ENCODE results near the gene DDC. TPM values are rescaled to one million over a fixed set of nuclear protein-coding genes. Genes with fewer than 3 reads are reported as not detected.
A peak's percentile ranks its signal among the peaks of the same experiment; 100 is the strongest.
"Not testable (repeated sequence)": the region's sequence is repeated elsewhere in the genome, so short reads cannot be mapped to it uniquely, and the experiment has no call there.

DDC gene
- total RNA-seq, 4 donors from 2014 or later: not detected

DNA sequence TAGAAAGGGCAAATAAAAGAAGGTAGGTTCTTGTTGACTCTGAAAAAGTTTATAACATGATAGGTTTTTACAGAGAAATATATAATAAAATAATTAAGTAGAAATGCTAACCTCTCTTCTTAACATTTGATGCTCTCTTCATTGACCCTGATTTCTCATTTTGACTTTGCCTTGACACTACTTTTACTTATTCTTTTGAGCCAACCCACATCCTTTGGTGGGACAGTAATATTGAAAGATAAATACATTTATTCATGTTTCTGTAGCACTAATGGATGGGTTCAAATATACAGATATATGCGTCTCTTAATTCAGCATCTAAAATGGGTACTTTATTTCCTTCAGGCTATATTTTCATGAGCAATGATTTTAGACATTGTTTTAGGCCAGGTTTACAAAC lies 34.4 kb downstream of the DDC start:
- Histone ChIP-seq H3K27me3 (peaks cover 0 to 18% (median 0%) of the 10 kb centered on the region in 4 donors), H3K9me3 (no peaks in the 10 kb centered on the region), H3K27ac (replicated peaks in 1 of 4) (no peak overlapping the region), H3K4me3 (no peak overlapping the region), H3K36me3 (no peaks in the 10 kb centered on the region), H3K4me1 (peaks cover 0 to 8% (median 2%) of the 10 kb centered on the region in 4 donors)
- TF ChIP-seq EP300 (IDR thresholded peaks at IDR 0.05) (no peak), POLR2AphosphoS5 (IDR thresholded peaks at IDR 0.05) (no peak), POLR2A (IDR thresholded peaks at IDR 0.05; ENCODE audit: low read depth) (no peak)
- TF ChIP-seq, protein P1, sequence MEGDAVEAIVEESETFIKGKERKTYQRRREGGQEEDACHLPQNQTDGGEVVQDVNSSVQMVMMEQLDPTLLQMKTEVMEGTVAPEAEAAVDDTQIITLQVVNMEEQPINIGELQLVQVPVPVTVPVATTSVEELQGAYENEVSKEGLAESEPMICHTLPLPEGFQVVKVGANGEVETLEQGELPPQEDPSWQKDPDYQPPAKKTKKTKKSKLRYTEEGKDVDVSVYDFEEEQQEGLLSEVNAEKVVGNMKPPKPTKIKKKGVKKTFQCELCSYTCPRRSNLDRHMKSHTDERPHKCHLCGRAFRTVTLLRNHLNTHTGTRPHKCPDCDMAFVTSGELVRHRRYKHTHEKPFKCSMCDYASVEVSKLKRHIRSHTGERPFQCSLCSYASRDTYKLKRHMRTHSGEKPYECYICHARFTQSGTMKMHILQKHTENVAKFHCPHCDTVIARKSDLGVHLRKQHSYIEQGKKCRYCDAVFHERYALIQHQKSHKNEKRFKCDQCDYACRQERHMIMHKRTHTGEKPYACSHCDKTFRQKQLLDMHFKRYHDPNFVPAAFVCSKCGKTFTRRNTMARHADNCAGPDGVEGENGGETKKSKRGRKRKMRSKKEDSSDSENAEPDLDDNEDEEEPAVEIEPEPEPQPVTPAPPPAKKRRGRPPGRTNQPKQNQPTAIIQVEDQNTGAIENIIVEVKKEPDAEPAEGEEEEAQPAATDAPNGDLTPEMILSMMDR (IDR thresholded peaks at IDR 0.05): no peak
- DNase-seq (ENCODE audit: extremely low spot score): no peak
- intact Hi-C loops (cut with DNase I): loop anchor here (10.0 kb wide), 1 partner anchor 56 kb away; no protein-coding TSS in a partner anchor
- 96% methylated on average over 1 of the region's 1 CpG for WGBS

DNA sequence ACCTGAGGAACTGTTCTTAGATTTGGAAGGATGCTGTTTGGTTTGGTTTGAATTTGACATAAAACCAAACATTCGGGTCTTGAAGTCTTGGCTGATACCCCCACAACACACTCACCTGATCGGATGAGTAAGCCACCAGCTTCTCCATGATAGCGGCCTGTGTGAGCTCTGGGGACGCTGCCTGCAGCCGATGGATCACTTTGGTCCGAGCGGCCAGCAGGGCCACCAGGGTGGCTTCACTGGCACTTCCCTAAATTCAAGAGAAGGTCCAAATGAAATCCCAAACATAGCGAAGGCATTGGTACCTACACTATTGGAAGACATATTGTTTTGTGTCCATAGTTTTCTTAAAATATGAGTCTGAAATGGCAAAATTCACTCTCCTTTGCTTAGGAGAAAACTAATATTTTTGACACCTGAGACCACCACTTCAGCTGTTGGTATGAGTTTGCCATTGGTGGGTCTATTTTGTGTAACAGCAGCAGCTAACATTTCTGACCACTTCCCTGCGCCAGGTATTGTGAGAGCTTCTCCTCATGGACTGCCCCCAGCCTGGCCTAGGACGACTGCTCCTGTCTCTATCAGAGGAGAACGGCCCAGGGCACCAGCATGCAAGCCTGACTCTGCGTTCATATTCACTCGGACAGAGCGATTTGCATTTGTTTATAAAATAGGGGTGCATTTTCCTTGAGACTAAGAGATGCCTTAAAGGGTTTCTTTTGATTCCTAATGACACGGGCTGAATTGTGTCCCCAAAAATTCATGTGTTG lies 35.9 kb downstream of the DDC start:
- Histone ChIP-seq H3K9me3 (no peaks in the 10 kb centered on the region), H3K4me3 (no peak overlapping the region), H3K4me1 (no peaks in the 10 kb centered on the region), H3K36me3 (no peaks in the 10 kb centered on the region), H3K27ac (replicated peaks in 1 of 4) (no peak overlapping the region), H3K27me3 (peaks cover 0 to 18% (median 0%) of the 10 kb centered on the region in 4 donors)
- DNase-seq (ENCODE audit: extremely low spot score): peak; percentile 64
- TF ChIP-seq, protein P1 (IDR thresholded peaks at IDR 0.05): no peak
- TF ChIP-seq POLR2AphosphoS5 (IDR thresholded peaks at IDR 0.05) (no peak), POLR2A (IDR thresholded peaks at IDR 0.05; ENCODE audit: low read depth) (no peak), EP300 (IDR thresholded peaks at IDR 0.05) (no peak)
- 86% methylated on average over 15 of the region's 15 CpGs for WGBS
- intact Hi-C loops (cut with DNase I): no loop called here

DNA sequence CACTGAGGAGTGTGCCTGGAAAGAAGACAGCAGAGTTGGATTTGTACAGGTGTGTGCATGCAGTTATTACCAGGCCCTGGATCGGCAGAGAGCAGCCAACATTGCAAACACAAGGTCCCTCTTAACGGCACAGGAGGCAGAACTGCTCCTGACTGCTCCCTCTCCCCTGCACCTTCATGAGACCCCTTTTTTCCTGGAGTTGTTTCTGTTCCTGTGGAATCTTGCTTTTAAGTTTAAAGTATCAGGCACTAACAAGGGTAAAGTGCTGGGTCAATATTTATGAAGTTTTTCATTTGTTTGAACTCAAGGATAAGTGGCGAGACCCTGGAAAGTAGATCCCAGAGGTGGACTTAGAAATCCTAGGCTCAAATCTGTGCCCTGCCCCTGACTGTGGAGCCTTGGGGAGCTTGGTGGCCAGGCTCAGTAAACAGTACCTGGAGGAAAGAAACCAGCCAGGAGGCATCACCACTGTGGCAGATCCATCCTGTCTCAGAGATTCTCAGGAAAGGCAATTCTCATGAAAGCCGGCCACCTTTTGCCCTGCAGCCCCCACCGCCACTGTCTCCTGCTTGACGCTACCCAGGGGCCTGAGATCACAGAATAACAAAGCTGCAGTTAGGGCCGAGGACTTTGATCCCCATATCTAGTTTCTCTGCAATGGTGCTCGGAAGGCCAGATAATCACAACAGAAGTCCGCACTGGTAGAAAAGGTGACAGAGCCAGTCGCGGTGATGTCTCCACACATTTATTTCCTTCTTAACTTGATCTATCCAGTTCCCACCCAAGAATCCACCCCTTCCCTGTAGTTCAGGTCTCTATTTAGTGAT lies 36.7 kb downstream of the DDC start:
- Histone ChIP-seq H3K4me1 (no peaks in the 10 kb centered on the region), H3K27ac (replicated peaks in 1 of 4) (no peak overlapping the region), H3K36me3 (no peaks in the 10 kb centered on the region), H3K9me3 (no peaks in the 10 kb centered on the region), H3K4me3 (no peak overlapping the region), H3K27me3 (peaks cover 0 to 18% (median 0%) of the 10 kb centered on the region in 4 donors)
- intact Hi-C loops (cut with DNase I): no loop called here
- TF ChIP-seq EP300 (IDR thresholded peaks at IDR 0.05) (no peak), POLR2AphosphoS5 (IDR thresholded peaks at IDR 0.05) (no peak), POLR2A (IDR thresholded peaks at IDR 0.05; ENCODE audit: low read depth) (no peak)
- TF ChIP-seq, protein P1 (IDR thresholded peaks at IDR 0.05): no peak
- DNase-seq (ENCODE audit: extremely low spot score): no peak
- whole genome bisulfite sequencing: 55% methylated on average over 11 of the region's 11 CpGs

DNA sequence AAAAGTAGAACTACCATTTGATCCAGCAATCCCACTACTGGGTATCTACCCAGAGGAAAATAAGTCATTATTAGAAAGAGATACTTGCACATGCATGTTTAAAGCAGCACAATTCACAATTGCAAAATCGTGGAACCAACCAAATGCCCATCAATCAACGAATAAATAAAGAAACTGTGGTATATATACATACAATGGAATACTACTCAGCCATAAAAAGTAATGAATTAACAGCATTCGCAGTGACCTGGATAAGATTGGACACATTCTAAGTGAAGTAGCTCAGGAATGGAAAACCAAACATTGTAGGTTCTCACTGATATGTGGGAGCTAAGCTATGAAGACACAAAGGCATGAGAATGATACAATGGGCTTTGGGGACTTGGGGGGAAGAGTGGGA lies 45.9 kb downstream of the DDC start:
- H3K4me3 ChIP-seq; H3K9me3 ChIP-seq; H3K27ac ChIP-seq (replicated peaks in 1 of 4); intact Hi-C loops (cut with DNase I); H3K36me3 ChIP-seq; H3K27me3 ChIP-seq; H3K4me1 ChIP-seq: not testable (repeated sequence)
- peak; percentile 8 for DNase-seq (ENCODE audit: extremely low spot score)
- WGBS: 78% methylated on average over 3 of the region's 3 CpGs

DNA sequence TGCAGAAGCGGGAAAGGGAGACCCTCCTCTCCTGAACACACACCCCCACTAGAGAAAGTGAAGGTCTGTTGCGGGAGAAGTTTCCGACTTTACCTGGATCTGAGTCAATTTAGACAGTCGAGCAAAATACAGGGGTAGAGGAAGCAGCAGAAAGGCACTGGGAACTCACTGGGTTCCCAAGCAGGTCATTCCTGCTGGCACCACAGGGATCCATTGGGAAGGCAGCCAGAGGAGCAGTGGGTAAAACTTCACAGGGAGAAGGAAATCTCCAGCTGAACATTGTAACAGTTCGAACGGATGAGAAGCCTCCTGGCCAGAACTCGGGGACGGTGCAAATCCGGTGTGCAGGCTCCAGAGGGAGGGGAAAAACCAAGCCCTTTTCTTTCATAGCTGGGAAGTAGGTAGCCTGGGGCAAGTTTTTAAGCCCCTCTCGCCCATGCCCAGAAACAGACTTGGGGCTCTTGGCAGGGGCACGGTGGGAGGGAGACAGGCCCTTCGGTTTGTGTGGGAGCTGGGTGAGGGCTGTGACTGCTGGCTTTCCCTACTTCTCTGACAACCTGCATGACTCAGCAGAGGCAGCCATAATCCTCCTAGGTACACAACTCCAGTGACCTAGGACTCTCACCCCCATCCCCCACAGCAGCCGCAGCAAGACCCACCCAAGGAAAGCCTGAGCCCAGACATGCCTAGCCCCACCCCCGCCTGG lies 51.9 kb downstream of the DDC start:
- Histone ChIP-seq H3K4me3 (no peak overlapping the region), H3K36me3 (no peaks in the 10 kb centered on the region), H3K9me3 (peaks cover 0 to 1% (median 0%) of the 10 kb centered on the region in 4 donors), H3K4me1 (no peaks in the 10 kb centered on the region), H3K27ac (replicated peaks in 1 of 4) (no peak overlapping the region), H3K27me3 (peaks cover 0 to 17% (median 0%) of the 10 kb centered on the region in 4 donors)
- intact Hi-C loops (cut with DNase I): no loop called here
- WGBS: 85% methylated on average over 12 of the region's 14 CpGs
- no peak for DNase-seq (ENCODE audit: extremely low spot score)
- TF ChIP-seq EP300 (IDR thresholded peaks at IDR 0.05) (no peak), POLR2A (IDR thresholded peaks at IDR 0.05; ENCODE audit: low read depth) (no peak), POLR2AphosphoS5 (IDR thresholded peaks at IDR 0.05) (no peak)
- TF ChIP-seq, protein P1 (IDR thresholded peaks at IDR 0.05): no peak

Data from esophagus muscularis mucosa (tissue), 4 donors.